ENCODE results near the gene TMCO5A.

TMCO5A gene

DNA sequence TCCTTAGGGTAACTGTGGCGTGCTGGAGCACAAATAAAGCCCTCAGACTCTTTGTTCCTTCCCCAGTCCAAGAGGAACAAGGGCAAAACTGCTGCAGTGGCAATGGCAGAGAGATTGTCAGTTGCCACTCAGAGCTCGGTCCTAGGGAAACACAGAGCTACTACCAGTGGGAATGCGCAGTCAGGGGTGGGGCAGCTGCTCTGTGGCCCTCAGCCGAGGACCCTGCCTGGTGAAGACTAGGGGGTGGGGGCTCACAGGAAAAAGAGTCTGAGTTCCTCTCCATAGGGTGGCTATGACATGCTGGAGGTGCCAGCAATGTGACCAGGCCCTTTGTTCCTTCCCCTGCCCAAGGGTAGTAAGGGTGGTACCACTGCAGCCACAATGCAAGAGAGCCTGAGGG, 43.8 kb downstream of the TMCO5A start:
- no peak for DNase-seq

DNA sequence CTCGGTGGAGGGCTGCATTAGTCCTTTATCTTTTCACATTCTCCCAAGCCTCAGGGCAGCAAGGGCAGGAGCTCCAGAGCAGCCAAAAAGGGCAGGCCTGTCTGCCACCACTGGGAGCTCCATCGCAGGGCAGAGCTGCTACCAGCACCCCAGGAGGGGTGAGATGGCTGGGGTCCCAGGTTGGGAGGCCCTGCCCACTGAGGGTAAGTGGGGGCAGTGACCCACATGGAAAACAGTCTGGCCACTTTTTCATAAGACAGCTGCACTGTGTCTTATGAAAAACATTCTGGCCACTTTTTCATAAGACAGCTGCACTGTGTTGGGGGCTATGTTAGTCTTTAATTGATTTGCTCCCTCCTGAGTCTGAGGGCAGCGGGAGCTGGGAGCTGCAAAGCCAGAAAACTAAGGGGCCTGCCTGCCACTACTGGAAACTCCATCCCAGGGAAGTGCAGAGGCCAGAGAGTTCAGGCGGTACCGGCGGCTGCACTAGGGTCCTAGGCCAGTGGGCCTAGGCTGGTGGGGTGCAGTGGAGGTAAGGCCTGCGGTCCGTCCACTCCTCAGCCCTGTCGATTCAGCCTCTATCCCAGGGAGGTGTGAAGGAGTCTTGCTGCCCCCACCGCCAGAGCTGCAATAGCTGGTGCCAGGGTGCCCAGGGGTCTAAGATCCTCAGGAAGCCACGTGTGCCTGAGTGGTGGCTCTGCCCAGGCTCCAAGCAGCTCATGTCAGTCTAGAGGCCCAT, 45.4 kb downstream of the TMCO5A start:
- no peak for DNase-seq

DNA sequence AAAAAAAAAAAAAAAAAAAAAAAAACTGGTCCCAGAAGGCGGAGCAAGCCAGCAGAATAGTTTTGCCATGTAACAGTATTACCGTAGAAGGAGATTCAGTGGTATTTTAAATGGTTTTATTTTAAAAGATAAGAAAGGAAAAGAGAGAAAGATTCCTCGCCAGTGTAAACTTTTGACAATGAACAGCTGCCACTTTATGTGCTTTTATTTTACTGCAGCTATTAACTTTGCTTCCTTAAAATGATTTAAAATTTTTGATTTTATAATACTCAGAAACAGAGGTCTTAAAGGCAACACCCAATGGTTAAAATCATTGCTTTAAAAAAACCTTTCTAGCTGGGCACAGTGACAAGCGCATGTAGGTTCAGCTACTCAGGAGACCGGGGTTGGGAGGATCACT, 46.8 kb downstream of the TMCO5A start:
- DNase-seq: no peak

DNA sequence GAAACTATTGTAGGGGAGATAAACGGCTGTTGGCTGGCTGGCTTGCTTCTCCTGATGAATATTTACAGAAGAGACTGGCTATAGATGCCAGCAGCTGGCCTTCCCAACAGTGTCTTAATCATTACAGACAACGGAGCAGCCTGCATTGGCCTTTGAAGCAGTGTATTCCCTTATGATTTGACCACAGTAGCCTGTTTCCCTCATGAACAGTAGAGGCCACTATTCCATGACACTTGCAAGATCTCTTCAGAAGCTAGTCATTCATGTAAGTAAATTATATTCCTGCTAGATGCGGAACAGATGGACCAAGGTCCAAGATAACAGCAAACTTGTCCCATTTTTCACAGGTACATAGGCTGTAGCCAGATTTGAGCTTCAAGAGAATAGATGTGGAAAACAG, 47.3 kb downstream of the TMCO5A start:
- DNase-seq: no peak

DNA sequence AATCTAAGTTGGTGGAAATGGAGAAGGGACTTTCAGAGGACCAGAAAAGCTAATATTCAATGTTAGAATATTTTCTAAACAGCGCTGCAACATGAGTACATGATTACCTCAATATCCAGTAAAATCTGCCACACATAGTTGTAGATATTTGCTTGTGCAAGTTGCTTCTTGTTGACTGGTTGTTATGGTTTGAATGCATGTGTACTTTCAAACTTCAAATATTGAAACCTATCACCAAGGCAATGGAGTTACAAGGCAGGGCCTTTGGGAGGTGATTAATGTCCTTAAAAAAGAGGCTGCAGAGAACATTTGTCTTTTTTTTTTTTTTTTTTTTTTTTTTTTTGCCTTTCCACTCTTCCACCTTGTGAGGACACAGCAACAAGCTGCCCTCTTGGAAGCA, 49.9 kb downstream of the TMCO5A start:
- no peak for DNase-seq

DNA sequence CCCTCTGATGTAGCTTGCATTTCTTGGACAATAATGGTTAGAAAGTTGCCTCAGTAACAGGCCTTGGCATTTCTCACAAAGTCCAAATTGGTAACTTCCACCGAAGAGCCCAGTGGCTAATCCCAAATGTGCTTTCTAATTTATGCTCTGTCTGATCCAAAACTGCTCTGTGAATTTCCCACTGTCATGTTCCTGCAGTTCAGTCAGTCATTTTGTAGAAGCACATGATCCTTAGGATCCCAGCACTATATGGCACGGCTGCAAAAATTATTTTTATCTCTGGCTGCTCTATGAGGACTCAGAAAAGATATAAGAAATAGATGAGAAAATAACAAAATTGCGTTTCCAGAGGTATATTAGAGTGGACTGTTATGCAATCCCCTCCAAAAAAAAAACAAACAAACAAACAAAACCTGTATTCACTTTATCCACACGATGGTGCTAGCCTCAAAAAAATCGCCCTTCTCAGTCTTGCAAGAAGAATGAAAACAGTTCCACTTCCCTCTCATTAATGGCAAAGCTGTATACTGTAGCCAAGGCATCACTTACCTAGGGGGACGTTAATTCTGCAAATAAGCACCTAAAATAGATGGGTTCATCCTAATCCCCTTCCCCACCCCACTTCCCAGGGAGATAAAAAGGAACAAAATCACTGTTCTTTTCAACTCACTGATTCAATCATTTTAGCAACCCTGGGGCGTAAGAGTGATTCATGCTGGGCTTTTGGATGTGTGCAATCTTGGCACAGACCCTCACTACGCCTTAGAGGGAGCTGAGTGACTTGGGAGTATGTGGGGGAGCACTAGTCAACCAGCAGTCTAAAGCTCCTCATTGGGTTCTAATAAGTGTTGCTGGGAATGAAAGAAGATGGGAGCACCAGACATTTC, 61.3 kb downstream of the TMCO5A start:
- peak; percentile 18 for DNase-seq
